ENCODE measurements around the gene ZNF804A.
"Not testable (repeated sequence)": the region's sequence is repeated elsewhere in the genome, so short reads cannot be mapped to it uniquely, and the experiment has no call there.

DNA sequence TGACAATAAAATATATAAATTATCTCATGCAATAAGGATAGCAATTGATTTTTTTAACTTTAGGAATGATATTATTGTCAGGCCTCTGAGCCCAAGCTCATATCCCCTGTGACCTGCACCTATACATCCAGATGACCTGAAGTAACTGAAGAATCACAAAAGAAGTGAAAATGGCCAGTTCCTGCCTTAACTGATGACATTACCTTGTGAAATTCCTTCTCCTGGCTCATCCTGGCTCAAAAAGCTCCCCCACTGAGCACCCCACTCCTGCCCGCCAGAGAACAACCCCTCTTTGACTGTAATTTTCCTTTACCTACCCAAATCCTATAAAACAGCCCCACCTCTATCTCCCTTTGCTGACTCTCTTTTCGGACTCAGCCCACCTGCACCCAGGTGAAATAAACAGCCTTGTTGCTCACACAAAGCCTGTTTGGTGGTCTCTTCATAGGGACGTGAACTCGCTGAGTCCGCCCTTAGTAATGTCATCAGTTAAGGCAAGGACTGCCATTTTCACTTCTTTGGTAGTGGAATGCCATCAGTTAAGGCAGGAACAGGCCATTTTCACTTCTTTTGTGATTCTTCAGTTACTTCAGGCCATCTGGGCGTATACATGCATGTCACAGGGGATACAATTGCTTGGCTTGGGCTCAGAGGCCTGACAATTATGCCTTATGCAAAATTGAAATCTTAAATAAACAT lies 161.4 kb downstream of the ZNF804A start:
- TF ChIP-seq, protein P1, sequence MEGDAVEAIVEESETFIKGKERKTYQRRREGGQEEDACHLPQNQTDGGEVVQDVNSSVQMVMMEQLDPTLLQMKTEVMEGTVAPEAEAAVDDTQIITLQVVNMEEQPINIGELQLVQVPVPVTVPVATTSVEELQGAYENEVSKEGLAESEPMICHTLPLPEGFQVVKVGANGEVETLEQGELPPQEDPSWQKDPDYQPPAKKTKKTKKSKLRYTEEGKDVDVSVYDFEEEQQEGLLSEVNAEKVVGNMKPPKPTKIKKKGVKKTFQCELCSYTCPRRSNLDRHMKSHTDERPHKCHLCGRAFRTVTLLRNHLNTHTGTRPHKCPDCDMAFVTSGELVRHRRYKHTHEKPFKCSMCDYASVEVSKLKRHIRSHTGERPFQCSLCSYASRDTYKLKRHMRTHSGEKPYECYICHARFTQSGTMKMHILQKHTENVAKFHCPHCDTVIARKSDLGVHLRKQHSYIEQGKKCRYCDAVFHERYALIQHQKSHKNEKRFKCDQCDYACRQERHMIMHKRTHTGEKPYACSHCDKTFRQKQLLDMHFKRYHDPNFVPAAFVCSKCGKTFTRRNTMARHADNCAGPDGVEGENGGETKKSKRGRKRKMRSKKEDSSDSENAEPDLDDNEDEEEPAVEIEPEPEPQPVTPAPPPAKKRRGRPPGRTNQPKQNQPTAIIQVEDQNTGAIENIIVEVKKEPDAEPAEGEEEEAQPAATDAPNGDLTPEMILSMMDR (IDR thresholded peaks at IDR 0.05): not testable (repeated sequence)
- not testable (repeated sequence) for TF ChIP-seq POLR2A (IDR thresholded peaks at IDR 0.05)
